DND-41 (cell line): ENCODE measurements around the gene CIT.

Source experiments
- ATAC-seq: fragments of 200-7000 bp; cut with Tn5 transposase; 3 replicates; pipeline ENCODE4 v1.9.1; 2021; ENCODE audit warnings: low read depth; ENCODE audit not compliant: insufficient read depth
- DNase-seq: peaks from one replicate; pipeline ENCODE4 v3.0.0-alpha.2; 2020
- H2AFZ ChIP-seq: 2 replicates; pipeline ENCODE4 v1.6.0; 2012; ENCODE audit warnings: low read depth, low read length
- H3K27ac ChIP-seq: 2 replicates; pipeline ENCODE4 v1.5.1; 2012; ENCODE audit warnings: low read length, inconsistent platforms
- H3K27me3 ChIP-seq: fragments of 200-600 bp; sonication (generic); 2 replicates; pipeline ENCODE4 v1.6.0; 2012; ENCODE audit warnings: low read length, mild to moderate bottlenecking, inconsistent platforms; ENCODE audit not compliant: insufficient read depth, poor library complexity
- H3K36me3 ChIP-seq: 2 replicates; pipeline ENCODE4 v1.5.1; 2012; ENCODE audit warnings: low read length, inconsistent platforms; ENCODE audit not compliant: insufficient read depth
- H3K4me1 ChIP-seq: 2 replicates; pipeline ENCODE4 v1.5.1; 2012; ENCODE audit warnings: mild to moderate bottlenecking, low read length; ENCODE audit not compliant: insufficient read depth
- H3K4me2 ChIP-seq: 2 replicates; pipeline ENCODE4 v1.6.0; 2012; ENCODE audit warnings: mild to moderate bottlenecking, moderate library complexity, low read length, inconsistent platforms; ENCODE audit not compliant: insufficient read depth
- H3K4me3 ChIP-seq, 2 experiments: fragments of 200-600 bp in 1 of 2; shearing (Covaris generic) in 1 of 2; 2 replicates each; pipeline ENCODE4 v1.5.1; 2012 to 2016; ENCODE audit warnings: inconsistent platforms in 2 of 2, low read length in 2 of 2, mild to moderate bottlenecking in 2 of 2, low read depth in 1 of 2, moderate library complexity in 1 of 2
- H3K79me2 ChIP-seq: 2 replicates; pipeline ENCODE4 v1.6.0; 2012; ENCODE audit warnings: low read length, inconsistent platforms; ENCODE audit not compliant: insufficient read depth
- H3K9ac ChIP-seq: 2 replicates; pipeline ENCODE4 v1.6.0; 2012; ENCODE audit warnings: low read depth, mild to moderate bottlenecking, inconsistent platforms, low read length, moderate library complexity
- H3K9me3 ChIP-seq: 2 replicates; pipeline ENCODE4 v1.5.1; 2012; ENCODE audit warnings: low read length, moderate library complexity, mild to moderate bottlenecking, inconsistent platforms; ENCODE audit not compliant: insufficient read depth, severe bottlenecking
- H4K20me1 ChIP-seq: 2 replicates; pipeline ENCODE4 v1.6.0; 2012; ENCODE audit warnings: low read length; ENCODE audit not compliant: insufficient read depth
- CTCF ChIP-seq: IDR thresholded peaks from 2 replicates; pipeline ENCODE4 v1.5.1; 2012; ENCODE audit warnings: borderline replicate concordance, low read length, moderate library complexity, mild to moderate bottlenecking; ENCODE audit not compliant: poor library complexity, severe bottlenecking; ENCODE audit errors: extremely low read depth
- EZH2 ChIP-seq: IDR thresholded peaks from 3 replicates; pipeline ENCODE4 v1.6.1; 2012; ENCODE audit warnings: borderline replicate concordance, low read depth, mild to moderate bottlenecking, moderate library complexity, low read length, inconsistent platforms; ENCODE audit not compliant: severe bottlenecking

CIT gene

GRCh38 chr12:119730381-119730780, 146.7 kb downstream of the CIT start:
- ATAC-seq: no peak

DNA sequence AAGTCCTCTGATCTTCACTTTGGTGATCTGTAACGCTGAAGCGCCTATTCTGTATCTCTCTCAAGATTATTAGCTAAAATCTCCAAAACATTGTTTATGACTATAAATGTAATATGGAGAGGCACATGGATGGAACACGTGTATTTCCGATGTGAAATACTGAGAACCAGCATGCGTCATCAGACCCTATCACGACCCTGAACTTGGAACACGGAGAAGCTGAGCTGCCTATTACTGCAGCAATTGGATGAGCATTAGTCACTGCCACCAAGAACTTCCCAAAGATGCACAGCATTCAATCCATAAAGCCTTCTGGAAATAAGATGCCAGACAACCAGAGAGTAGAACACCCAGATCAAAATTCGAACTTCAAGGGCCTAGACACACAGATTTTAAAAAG, 147.2 kb downstream of the CIT start:
- H2AFZ ChIP-seq: no peak overlapping the region
- no peaks in the 10 kb centered on the region for H3K27me3 ChIP-seq
- no peak overlapping the region for H3K9ac ChIP-seq
- H4K20me1 ChIP-seq: no peaks in the 10 kb centered on the region; the same call in 1 of the 2 replicates
- no peak overlapping the region for H3K27ac ChIP-seq
- DNase-seq: no peak
- no peaks in the 10 kb centered on the region for H3K4me1 ChIP-seq
- no peak overlapping the region for H3K4me2 ChIP-seq
- TF ChIP-seq EZH2 (no peak), CTCF (no peak)
- no peak overlapping the region for H3K4me3 ChIP-seq
- peaks cover 76% of the 10 kb centered on the region for H3K36me3 ChIP-seq
- H3K9me3 ChIP-seq: no peaks in the 10 kb centered on the region
- no peaks in the 10 kb centered on the region for H3K79me2 ChIP-seq
- ATAC-seq: no peak

More at GRCh38 chr12:119730381-119730780, 146.7 kb downstream of the CIT start:
- H3K27me3 ChIP-seq: no peaks in the 10 kb centered on the region
- no peak overlapping the region for H3K9ac ChIP-seq
- no peak overlapping the region for H2AFZ ChIP-seq
- H3K9me3 ChIP-seq: no peaks in the 10 kb centered on the region
- no peak overlapping the region for H3K4me2 ChIP-seq
- TF ChIP-seq CTCF (no peak), EZH2 (no peak)
- H3K79me2 ChIP-seq: no peaks in the 10 kb centered on the region
- no peaks in the 10 kb centered on the region; the same call in 1 of the 2 replicates for H4K20me1 ChIP-seq
- peaks cover 80% of the 10 kb centered on the region for H3K36me3 ChIP-seq
- H3K4me3 ChIP-seq: no peak overlapping the region
- H3K27ac ChIP-seq: no peak overlapping the region
- no peak for DNase-seq
- H3K4me1 ChIP-seq: no peaks in the 10 kb centered on the region

DNA sequence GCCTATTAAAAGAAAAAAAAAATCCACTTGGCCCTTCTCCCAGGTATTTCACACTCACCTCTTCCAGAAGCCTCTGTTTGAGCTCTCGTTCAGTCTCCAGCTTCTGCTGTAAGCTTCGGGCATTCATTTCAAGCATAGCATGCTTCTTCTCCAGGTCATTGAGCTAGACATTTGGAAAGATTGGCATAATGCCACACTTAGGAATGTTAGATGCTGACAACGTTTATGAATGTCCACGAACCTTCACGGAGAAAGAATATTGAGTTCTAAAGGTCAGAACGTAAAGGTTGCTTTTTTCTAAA, 148.7 kb downstream of the CIT start:
- Histone ChIP-seq H2AFZ (no peak overlapping the region), H3K9me3 (no peaks in the 10 kb centered on the region), H4K20me1 (no peaks in the 10 kb centered on the region; the same call in 1 of the 2 replicates), H3K27me3 (no peaks in the 10 kb centered on the region), H3K4me1 (no peaks in the 10 kb centered on the region), H3K27ac (no peak overlapping the region), H3K4me3 (no peak overlapping the region), H3K79me2 (no peaks in the 10 kb centered on the region), H3K9ac (no peak overlapping the region), H3K36me3 (peaks cover 72% of the 10 kb centered on the region), H3K4me2 (no peak overlapping the region)
- DNase-seq (no peak), ATAC-seq (no peak)
- TF ChIP-seq EZH2 (no peak), CTCF (no peak)
